ENCODE results near the gene BNIPL. TPM values are rescaled to one million over a fixed set of nuclear protein-coding genes. Genes with fewer than 3 reads are reported as not detected.

The BNIPL gene
- total and polyA plus RNA-seq, 2 donors from 2014 or later = 0.54 to 3.1 TPM

DNA sequence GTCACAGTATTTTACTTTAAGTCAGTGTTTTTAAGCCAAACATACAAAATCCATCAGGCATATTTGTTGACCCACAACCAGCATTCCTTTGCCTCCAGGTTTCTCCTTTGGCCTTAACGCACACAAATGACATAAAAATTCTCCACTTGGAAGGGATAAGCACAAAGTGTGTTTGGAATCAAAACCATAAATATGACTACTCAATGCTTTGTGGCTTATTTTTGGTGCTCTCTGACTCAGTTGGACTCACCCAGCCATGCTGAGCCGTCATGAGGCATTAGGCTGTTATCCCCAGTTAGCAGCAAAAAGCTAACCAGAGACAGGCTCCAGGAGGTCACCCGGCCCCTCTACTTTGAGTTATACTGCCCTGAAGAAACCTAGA is 27.2 kb upstream of the BNIPL start:
- no peaks in the 10 kb centered on the region for H3K9me3 ChIP-seq (ENCODE audit: control insufficient read depth in 2 of 3, insufficient read depth in 1 of 3, low read length in 3 of 3)
- no peaks in the 10 kb centered on the region for H3K36me3 ChIP-seq (ENCODE audit: control insufficient read depth in 2 of 3, insufficient read depth in 3 of 3, low read length in 3 of 3)
- peak overlapping the region; percentile 89 to 95 (median 94) for H3K9ac ChIP-seq (ENCODE audit: low read length in 3 of 3)
- H3K4me3 ChIP-seq (ENCODE audit: low read length in 3 of 3) = peak overlapping the region; percentile 81 to 95 (median 95)
- DNase-seq = no peak
- no peak for FAIRE-seq
- TF ChIP-seq CTCF (IDR thresholded peaks at IDR 0.05; ENCODE audit: borderline replicate concordance, extremely low read depth, insufficient read depth) = no peak
- H3K27me3 ChIP-seq (ENCODE audit: control insufficient read depth, insufficient read depth, low read length) = no peaks in the 10 kb centered on the region
- H3K27ac ChIP-seq (ENCODE audit: low read depth in 2 of 2, low read length in 2 of 2) = peak overlapping the region; percentile 91 to 95
- intact Hi-C loops (cut with DNase I) = no loop called here
- peaks cover 3 to 20% (median 14%) of the 10 kb centered on the region in 3 donors for H3K4me1 ChIP-seq (ENCODE audit: control insufficient read depth in 2 of 3, insufficient read depth in 2 of 3, low read depth in 1 of 3, low read length in 3 of 3)

GRCh38 chr1:151009674-151010345 is 26.6 kb upstream of the BNIPL start:
- peak overlapping the region in 1 of 3 donors; percentile 95 for H3K4me3 ChIP-seq (ENCODE audit: low read length in 3 of 3)
- no peaks in the 10 kb centered on the region for H3K36me3 ChIP-seq (ENCODE audit: control insufficient read depth in 2 of 3, insufficient read depth in 3 of 3, low read length in 3 of 3)
- H3K27me3 ChIP-seq (ENCODE audit: control insufficient read depth, insufficient read depth, low read length) = no peaks in the 10 kb centered on the region
- peak overlapping the region in 1 of 3 donors; percentile 95 for H3K9ac ChIP-seq (ENCODE audit: low read length in 3 of 3)
- H3K27ac ChIP-seq (ENCODE audit: low read depth in 2 of 2, low read length in 2 of 2) = no peak overlapping the region
- TF ChIP-seq CTCF (IDR thresholded peaks at IDR 0.05; ENCODE audit: borderline replicate concordance, extremely low read depth, insufficient read depth) = no peak
- no peaks in the 10 kb centered on the region for H3K9me3 ChIP-seq (ENCODE audit: control insufficient read depth in 2 of 3, insufficient read depth in 1 of 3, low read length in 3 of 3)
- peaks cover 3 to 20% (median 14%) of the 10 kb centered on the region in 3 donors for H3K4me1 ChIP-seq (ENCODE audit: control insufficient read depth in 2 of 3, insufficient read depth in 2 of 3, low read depth in 1 of 3, low read length in 3 of 3)
- FAIRE-seq (no peak), DNase-seq (no peak)
- intact Hi-C loops (cut with DNase I) = no loop called here

- Histone ChIP-seq H3K4me3 (ENCODE audit: low read length in 3 of 3) (no peak overlapping the region), H3K9me3 (ENCODE audit: control insufficient read depth in 2 of 3, insufficient read depth in 1 of 3, low read length in 3 of 3) (no peaks in the 10 kb centered on the region), H3K27me3 (ENCODE audit: control insufficient read depth, insufficient read depth, low read length) (no peaks in the 10 kb centered on the region), H3K27ac (ENCODE audit: low read depth in 2 of 2, low read length in 2 of 2) (no peak overlapping the region), H3K9ac (ENCODE audit: low read length in 3 of 3) (no peak overlapping the region), H3K4me1 (ENCODE audit: control insufficient read depth in 2 of 3, insufficient read depth in 2 of 3, low read depth in 1 of 3, low read length in 3 of 3) (peaks cover 3 to 19% (median 14%) of the 10 kb centered on the region in 3 donors), H3K36me3 (ENCODE audit: control insufficient read depth in 2 of 3, insufficient read depth in 3 of 3, low read length in 3 of 3) (no peaks in the 10 kb centered on the region)
- intact Hi-C loops (cut with DNase I) = no loop called here
- DNase-seq (no peak), FAIRE-seq (no peak)
- no peak for TF ChIP-seq CTCF (IDR thresholded peaks at IDR 0.05; ENCODE audit: borderline replicate concordance, extremely low read depth, insufficient read depth)
These were observed 26.1 kb upstream of the BNIPL start for GRCh38 chr1:151010346-151010726.
